NCI-H345 treated with DMSO at 0.1 percent for 48 hours (cell line): Measurements from ENCODE around the gene KRT33A.

Experiments used
- DNase-seq: peaks from one replicate; lab custom pipeline; 2025; ENCODE audit not compliant: unreplicated experiment; lab: John Stamatoyannopoulos, UW

The KRT33A gene

DNA sequence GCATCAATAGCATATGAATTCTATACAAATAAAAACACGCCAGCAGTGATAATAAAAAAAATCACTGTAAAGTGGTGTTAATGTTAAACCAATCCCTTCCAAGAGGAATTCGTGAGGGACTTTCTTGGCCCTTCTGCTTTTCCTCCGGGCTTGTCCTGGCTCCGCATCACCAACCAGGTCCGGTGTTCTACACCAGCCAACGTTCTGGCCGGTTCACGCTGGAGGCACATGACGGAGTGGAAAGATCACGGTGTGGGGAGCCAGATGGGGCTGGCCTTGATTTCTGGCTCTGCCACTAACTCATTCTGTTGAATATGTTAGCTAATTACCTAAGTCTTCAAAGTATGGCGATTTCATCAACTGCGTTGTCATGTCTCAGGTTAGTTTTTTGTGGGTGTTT, 46.5 kb downstream of the KRT33A start:
- DNase-seq, result no peak

DNA sequence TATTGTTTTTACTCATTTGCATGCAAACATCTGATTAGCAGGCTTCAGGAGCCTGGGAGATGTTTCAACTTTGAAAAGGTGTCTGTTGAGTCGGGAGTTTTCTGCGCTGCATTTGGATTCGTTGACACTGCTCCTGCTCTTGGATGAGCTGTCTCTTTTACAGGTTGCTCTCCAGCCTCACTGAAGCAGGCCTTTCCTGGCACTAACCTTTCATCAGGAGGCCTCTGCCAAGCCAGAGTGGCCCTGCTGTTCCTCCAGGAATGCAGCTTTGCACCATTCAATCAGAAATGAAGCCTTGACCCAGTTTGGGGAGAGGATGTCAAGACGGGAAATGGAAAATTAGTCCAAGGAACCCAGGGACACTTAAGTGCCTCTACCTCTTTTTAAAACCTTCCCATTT, 47.6 kb downstream of the KRT33A start:
- DNase-seq, result no peak

DNA sequence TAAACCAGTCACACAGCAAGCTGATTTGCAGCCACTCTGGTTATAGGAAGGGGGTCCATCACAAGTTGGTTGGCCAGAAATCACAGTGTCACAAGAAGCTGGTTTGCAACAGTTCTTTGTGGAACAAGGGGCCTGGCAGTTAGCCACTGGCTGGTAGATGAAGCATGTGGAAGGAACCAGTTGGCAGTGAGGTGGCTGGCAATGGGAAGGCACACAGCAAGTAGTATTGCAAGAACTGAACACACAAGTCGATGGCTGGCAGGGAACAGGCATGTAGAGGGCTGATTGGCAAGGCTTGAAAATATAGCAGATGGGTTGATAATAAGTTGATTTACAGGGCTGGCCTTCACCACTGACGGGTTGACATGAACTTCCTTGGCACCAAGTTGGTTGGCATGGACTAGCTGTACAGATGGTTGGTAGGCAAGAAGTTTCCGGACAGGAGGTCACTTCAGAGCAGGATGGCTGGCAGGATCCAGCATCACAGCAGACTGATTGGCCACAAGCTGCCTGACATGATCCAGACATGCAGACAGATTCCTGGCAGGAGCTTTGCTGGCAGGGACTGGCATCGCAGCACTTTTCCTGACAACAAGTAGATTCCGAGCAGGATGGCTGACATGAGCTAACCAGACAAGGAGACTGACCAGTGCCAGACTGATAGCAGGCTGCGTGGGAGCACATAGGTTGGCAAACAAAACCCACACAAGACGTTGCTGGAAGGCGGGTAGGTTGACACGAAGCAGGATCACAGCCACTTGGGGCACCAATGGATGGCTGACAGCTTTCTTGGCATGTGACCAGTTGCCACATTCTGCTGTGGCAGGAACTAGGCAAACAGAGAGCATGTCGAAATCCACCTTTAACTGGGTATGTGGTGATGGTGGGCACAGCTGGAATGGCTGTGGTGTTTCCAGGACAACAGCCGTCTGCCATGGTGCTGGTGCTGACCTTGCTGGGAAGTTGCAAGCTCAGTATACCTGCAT, 48.4 kb downstream of the KRT33A start, which contains the start of gene KRTAP29-1:
TSS of gene KRTAP29-1 (minus strand) at position 936 of the 986 bp plus-strand sequence. CDS start at position 936, 0 bp downstream.
- DNase-seq, result no peak

DNA sequence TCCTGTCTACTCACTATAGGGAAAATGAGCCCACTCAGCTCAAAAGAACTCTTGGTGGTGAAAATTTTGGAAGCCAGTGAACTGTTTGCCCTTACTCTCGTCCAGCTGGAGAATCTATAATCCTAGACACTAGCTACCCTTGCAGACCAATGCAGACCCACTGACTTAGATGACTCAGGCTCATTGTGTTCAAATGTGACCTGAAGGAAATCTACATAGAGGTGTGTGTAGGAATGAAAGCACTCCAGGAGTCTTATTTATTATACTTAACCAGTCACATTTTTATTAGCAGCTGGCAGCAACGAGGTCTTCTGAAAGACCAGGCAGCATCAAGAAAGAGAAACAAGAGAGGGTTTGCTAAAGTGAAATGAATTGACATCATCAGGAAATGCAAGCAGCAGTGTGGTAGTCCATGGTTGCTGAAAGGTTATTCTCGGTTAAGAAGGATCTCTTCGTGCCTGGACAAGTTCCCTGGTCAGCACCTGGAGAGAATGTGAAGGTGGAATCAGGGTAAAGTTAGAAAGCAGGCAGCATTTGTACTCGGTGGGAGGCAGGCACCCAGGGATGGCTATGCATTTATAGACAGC, 49.3 kb downstream of the KRT33A start:
- no peak for DNase-seq

DNA sequence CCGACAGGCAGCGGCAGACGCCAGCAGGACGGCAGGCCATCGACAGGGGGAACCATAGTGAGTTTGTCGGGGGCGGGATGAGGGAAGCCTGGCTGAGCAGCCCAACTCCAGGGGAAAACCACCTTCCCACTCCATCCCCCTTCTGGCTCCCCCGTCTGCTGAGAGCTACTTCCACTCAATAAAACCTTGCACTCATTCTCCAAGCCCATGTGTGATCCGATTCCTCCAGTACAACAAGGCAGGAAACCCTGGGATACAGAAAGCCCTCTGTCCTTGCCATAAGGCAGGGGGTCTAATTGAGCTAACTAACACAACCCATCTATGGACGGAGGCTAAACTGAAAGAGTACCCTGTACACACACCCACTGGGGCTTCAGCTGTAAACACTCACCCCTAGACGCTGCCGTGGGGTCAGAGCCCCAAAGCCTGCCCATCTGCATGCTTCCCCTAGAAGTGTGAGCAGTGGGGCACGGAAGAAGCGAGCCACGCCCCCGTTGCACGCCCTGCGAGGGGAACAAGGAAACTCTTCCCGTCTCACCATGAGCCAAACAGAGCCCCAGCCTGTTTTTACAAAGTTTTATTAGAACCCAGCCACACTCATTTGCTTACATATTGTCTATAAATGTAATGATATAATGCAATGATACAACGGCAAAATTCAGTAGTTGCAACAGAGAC, 52.0 kb downstream of the KRT33A start:
- DNase-seq, result no peak

DNA sequence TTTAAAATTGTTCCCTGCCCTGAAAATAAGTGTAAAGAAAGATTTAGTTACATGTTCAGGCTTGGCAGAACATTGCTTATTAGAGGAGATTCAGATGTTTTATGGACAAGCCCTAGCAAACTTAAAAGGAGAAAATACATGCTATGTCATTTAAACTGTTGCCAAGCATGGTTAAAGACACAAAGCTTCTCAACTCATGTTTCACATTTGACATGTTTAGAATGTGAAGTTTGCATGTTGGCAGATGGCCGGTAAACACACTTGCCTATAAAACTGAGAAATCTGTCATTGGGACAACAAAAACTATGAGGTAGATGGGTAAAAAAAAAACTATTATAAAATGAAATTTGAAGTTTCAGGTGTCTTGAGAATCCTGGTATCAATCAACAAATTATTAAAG, 53.8 kb downstream of the KRT33A start:
- DNase-seq, result no peak
